Activated CD8-positive, alpha-beta memory T cell treated with anti-CD3 and anti-CD28 coated beads, Interleukin-2, amount 50 U/mL, for 24 hours (primary cell): ENCODE data around the gene DPH3.
"Not testable (repeated sequence)": the region's sequence is repeated elsewhere in the genome, so short reads cannot be mapped to it uniquely, and the experiment has no call there.

Experiments
- DNase-seq: peaks from one replicate; pipeline ENCODE4 v3.0.0-alpha.2; 2020; ENCODE audit errors: extremely low read depth

Gene DPH3

DNA sequence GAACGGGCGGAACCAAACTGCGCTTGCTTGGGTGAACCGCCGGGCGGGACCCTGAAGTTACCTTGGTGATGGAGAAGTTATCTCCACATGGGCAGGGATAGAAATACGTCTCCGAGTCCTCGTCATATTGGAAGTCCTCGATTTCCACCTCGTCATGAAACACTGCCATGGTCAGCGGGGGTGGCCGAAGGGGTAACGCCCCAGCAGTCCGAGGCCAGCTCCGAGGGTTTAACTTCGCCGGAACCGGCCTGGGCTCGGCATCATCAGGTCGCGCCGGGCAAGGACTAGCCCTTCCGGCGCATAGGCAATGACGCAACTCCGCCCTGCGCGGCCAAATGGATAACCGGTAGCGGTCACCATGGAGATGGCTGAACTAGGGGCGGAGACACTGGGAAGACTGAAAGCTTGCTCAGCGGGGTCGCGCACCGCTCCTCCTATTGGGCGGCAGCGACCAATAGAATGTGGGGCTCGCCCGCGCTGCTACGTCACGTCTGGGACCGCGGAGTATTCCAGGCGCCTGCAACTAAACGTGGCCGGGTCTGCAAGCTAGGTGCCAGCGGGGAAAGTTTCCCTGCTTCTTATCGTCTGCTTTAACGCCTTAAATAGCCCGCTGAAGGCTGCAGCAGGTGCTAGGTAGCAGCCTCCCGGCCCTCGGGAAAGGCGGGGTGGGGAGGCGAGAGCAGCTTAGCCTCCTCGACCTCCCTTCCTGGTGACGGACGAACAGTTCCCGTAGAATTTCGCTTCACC, at the start of gene DPH3, which contains the start of gene OXNAD1:
DPH3 (minus strand) TSS at position 236 of the 747 bp plus-strand sequence; CDS start at position 169, 67 bp downstream.
OXNAD1 (plus strand) TSS at position 505 of the 747 bp plus-strand sequence. CDS start 5,741 bp downstream, outside the sequence.
- peak; percentile 99 for DNase-seq

DNA sequence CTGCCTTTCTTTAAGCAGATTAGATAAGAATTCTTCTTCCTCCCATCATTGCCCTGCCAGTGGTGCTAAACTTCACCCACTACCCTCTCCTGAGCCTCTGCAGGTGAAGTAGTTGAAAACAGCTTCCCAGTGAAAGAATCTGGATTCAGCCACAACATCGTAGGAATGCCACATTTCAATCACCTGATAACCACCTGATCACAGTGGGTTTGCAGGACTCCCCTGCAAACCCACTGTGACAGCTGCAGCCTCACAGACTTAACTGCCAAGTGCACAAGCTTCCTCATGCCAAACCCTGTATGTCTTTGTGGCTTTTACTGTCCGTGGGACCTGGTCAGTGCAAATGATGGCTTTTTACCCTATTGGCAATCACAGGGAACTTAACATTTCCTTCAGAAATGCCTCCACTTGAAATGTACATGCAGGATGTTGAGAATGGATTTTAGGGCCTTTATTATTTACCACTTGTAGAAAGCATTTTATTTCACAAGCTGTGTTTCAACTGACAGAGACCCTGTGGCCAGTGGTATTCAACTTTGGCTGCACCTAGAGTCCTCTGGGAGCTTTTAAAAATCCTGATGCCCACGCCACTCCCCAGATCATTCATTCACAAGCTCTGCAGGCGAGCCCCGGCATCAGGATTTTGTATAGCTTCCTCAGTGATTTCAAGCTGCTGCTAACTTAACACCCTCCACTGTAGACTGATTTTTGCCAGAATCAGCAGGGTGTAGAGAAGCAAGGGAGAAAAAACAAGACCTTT, 49.3 kb upstream of the DPH3 start:
- no peak for DNase-seq

DNA sequence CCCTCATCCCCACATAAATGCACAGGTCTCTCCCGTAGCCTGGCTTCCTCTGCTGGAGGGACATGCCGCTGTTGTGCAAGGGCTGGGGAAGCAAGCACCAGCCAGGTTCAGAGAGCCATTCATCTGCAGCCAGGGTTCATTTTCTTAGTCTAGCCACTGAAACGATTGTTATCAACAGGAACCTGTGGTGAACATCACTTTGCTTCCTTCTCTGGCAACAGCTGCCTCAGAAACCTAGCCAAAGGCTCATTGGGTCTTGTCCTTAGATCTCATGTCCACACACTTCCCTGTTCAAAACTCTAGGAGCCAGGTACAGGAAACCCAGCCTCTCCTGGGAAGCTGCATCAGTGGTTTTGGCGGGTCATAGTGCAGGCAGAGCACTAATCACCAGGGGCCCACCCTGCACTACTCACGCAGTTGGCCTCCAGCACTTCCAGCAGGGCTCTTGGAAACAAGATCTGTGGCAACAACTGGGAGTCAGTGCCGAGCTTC, 47.3 kb upstream of the DPH3 start:
- DNase-seq: no peak

- not testable (repeated sequence) for DNase-seq
Observed at GRCh38 chr3:16310486-16310885, 45.7 kb upstream of the DPH3 start.

- DNase-seq: no peak
Observed at GRCh38 chr3:16309558-16309957, 44.8 kb upstream of the DPH3 start.

DNA sequence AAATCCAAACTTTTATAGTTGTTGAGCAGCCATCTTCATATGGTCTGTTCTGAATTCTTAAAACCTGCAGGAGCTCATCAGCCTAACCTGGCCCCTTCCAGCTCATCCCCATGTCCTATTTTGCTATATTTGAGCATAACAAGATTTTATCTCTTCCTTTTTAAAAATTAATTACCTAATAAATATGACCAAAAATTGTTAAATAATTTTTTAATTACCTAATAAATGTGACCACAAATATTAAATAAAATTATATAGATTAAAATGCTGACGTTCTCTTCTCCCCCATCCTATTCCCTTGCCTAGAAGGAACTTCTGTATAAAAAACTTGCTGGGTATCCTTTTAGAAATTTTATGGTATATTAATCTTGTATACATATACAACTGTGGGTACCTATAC, 44.0 kb upstream of the DPH3 start:
- no peak for DNase-seq

- DNase-seq: no peak
Observed at GRCh38 chr3:16307832-16308531, 43.2 kb upstream of the DPH3 start.

DNA sequence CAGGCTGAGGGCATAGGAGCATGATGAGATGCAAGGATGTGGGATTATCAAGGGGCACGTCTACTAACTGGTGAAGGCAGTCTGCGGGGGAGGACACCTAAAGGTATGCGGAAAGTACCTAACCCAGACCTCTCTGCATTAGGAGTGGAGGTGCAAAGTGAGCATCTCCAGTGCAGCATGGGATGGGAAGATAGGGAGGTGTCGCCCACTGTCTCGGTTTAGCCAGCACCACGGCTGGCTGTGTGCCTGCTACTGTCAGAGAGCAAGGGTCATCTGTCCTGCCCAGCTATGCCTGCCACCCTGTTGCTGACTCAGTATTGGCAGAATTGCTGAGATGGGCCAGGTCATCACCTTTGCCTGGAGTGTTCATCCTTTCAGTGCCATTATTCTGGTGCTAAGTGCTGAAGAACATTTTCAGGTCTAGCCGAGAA, 40.4 kb upstream of the DPH3 start:
- no peak for DNase-seq

DNA sequence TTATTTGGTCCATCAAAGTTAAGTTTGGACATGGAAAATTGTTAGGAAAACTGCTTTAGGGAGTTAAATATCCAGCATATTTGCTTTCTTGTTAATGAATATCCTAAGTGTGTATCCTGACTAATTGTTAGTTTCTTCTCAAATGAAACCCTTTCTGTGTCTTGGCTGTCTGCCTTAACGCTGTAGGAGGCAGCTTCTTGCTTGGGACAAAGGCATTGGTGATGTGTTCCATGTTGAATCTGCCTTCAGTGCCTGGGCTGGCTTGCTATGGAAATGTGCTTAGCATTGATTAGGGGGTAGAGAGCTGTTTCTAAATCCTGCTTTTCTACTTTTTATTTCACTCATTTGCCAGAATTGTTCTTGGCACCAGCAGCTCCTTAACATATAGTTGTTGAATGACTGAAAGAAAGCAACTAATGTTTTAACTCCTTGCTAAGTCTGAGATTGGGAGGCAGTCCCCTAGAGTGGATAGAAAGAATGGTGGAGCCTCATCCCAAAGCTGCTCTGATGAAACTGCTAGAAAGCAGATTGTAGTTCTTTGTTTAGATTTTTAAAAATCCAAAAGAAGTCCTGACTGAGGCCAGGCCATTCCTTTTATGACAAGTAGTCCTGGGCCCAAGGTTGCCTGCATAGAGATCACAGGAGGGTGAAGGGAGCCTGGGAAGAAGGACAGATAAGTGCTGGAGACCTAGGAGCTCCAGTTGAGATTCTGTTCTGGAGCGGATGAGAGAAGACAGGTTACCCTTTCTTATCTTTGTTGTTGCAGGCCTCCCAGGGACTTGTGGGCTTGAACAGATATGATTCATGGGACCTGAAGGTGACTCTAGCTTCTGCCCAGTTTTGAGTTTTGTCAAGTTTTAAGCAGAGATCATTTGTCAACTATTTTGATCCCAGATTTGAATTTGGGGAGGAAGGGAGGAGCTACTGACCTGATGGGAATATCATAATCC, 39.6 kb upstream of the DPH3 start:
- DNase-seq: no peak

- no peak for DNase-seq
Observed at GRCh38 chr3:16303037-16303575, 38.4 kb upstream of the DPH3 start.

DNA sequence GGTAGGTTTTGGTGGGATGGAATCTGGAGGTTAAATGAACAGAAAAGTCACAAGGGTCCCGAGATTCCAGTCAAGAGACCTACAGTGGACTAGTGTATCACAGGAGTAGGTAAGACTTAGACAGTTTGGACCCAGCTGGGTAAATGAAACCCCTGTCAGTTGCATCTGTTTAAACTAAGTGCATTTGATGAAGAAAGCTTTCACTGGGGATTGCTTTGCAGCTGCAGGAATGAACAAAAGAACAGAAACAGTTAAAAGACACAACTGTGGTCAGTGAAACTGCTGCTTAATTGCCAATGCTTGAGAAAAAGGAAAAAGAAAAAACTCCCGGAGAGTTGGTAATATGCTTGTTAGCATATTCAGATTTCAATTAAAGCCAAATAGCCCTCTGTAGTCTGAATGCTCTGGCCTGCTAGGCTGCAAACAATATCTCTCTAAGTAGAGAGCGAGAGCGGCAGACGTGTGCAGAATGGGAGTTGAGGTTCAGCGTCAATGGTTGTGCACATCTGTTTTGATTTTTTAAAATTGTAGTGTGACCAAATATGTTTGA, 37.4 kb upstream of the DPH3 start:
- DNase-seq: no peak

DNA sequence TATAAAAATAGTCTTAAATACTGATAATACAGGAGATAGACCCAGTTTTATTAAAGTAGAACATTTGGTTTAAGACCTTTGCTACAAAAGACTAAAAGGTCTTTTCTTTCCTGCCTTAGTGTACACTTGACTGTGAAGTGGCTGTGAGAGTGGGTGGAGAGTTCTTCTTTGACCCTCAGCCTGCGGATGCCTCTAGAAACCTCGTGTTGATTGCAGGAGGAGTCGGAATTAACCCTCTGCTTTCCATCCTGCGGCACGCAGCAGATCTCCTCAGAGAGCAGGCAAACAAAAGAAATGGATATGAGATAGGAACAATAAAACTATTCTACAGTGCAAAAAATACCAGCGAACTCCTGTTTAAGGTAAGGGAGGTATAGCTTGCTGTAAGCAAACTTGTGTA, 36.8 kb upstream of the DPH3 start:
- DNase-seq: no peak

GRCh38 chr3:16300881-16301359, 36.2 kb upstream of the DPH3 start:
- DNase-seq: no peak

GRCh38 chr3:16300307-16300706, 35.6 kb upstream of the DPH3 start:
- DNase-seq: no peak

DNA sequence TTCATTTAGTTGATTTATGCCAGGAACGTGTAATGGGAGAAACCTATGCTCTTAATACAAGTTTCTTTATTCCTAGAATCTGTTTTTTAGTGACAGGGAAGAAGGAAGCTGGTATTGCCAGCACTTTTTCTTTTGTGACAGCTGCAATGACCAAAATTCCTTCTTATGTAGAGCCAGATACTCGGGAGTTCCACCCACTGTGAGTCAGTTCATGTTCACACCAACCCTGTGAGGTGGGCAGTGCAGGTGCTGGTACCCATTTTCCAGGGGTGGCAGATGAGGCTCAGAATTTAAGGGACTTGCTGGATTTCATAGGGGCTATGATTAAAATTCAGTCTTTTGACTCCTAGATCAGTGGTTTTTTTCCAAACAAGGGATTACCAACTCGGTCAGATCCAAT, 35.0 kb upstream of the DPH3 start:
- DNase-seq: no peak

- no peak for DNase-seq
Observed at GRCh38 chr3:16298891-16299290, 34.1 kb upstream of the DPH3 start.

- DNase-seq: no peak
Observed at GRCh38 chr3:16297997-16298885, 33.5 kb upstream of the DPH3 start.

GRCh38 chr3:16295298-16295890, 30.7 kb upstream of the DPH3 start:
- DNase-seq: no peak

DNA sequence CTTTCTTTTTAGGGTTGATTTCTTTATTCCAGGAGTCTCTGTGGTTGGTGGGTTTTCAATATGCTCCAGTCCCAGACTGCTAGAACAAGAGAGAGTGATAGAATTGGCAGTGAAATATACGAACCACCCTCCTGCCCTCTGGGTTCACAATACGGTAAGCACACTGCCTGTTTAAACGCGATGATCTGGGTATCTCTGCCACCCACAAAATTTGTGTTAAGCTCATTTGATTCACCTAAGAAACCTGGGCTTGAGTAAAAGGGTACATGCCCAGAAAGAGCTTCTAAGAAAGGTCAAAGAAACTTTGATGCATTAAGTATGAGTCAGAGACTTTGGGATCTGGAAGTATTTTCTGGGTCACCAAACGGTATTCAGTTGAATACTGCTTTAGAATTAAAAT, 30.1 kb upstream of the DPH3 start:
- no peak for DNase-seq
